GM18519 (cell line): Measurements from ENCODE around the gene TTC7B.

ENCODE experiments used
- ATAC-seq: cut with Tn5 transposase; IDR thresholded peaks from one replicate; pipeline ENCODE4 v1.9.1; 2021; ENCODE audit warnings: mild to moderate bottlenecking, moderate library complexity; ENCODE audit not compliant: unreplicated experiment, low FRiP score

Gene TTC7B

DNA sequence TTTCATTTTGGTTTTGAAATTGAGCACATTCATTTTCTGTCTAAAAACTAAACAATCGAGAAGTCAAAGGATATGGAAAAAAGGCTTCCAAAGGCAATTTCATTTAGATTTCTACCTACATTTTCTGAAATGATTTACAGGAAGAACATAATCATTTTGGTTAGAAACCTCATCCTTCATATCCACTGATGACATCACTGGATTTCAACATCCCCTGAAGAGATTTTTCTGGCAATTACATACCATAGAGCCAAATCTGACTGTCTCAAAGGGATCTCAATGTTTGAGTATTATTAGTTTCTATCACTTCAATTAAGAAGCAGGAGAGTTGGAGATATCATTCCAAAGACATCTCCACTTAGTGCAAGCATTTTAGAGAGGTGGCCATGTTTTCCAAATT is 137.8 kb downstream of the TTC7B start:
- no peak for ATAC-seq

DNA sequence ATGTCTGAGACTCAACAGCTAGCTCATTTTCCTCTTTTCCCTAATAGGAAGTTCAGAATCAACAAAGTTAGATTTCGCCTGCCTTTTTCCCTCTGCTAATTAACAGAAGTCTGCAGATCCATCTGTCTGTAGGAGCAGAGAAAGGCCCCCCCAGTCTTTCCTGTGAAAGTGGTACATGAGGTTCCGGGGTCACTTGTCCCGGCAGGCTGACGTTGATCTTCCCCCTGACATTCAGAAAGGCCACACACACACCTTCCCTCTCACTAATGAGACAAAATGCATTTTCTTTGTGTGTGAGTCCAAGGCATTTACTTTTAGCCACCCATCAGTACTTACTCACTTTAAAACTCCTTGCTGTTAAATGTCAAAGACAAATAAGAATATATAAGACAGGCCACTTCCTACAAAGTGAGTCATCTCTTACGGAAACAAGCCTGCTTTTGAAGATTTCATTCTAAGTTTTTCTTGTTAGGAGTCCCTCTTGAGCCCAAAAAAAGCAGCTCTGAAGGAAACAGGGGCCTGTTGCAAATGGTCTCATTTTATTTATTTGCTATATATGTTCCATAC is 138.7 kb downstream of the TTC7B start:
- no peak for ATAC-seq

DNA sequence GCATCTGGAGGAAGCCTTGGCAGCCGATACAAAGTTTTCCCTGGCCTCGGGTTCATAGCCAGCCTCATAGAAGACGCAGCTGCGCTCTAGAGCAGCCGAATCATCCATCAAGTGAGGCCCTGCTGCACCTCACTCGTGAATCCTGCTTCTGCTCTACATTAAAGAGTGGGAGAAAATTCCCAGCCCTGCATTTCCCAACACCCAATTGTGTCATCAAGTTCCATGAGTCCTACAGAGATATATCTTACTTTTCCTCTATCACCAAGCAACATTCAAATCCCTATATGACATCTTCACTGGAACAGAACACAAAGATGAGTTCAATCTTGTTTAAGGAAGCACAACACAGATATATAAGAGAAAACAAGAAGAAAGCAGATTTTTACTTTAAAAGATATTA is 139.3 kb downstream of the TTC7B start:
- no peak for ATAC-seq

DNA sequence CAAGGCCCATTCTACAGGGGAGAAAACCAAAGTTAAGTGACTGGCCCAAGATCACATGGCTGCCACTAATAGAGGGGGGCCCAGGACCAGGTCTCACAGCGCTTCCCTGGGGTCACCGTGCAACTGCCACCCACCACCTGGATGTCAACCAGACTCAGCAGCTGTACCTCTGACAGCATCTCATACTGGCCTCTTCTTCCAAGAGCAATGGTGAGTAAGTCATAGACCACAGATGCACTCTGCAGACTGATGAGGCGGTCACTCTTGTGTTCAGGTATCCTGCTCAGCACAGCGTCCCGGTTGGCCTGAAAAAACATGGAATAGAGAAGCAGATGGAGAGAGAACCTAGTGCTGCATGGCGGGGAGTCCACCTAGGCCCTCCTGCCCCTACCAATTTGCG is 139.9 kb downstream of the TTC7B start:
- ATAC-seq, result no peak

DNA sequence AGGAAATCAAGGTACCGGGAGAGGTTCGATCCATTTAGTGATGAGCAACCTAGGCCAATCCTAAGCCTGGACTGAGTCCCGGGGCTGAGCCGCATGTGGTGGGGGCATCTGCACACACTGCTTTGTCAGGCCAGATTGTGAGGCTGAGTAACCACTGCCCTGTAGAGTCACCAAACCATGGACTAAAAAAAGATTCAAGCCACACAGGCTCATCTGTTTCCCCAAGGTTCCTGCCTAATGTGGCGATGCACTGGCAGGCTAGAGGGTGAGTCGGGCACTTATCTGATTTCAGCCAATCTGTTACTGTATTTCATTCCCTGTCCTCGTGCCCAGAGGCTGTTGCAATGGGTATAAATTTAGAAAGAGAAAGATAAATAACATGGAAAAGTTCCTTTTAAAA is 140.8 kb downstream of the TTC7B start:
- no peak for ATAC-seq

DNA sequence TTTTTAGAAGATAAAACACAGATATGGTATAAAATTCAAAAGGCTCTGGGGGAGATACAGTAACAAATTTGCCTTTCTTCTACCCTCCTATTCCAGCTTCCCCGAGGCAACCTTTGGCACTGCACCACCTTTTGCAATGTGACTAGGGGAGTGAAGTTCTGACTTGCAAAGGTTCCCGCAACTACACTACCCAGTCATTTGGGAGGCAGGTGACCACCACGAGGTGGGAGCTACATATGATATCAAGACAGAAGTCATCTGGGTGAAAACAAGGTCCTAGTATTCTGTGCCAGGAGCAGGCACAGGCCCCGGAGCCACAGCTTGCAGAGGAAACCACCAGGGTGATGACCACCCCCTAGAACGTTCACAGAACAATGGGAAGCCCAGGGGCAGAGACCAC is 141.5 kb downstream of the TTC7B start:
- ATAC-seq, result no peak

DNA sequence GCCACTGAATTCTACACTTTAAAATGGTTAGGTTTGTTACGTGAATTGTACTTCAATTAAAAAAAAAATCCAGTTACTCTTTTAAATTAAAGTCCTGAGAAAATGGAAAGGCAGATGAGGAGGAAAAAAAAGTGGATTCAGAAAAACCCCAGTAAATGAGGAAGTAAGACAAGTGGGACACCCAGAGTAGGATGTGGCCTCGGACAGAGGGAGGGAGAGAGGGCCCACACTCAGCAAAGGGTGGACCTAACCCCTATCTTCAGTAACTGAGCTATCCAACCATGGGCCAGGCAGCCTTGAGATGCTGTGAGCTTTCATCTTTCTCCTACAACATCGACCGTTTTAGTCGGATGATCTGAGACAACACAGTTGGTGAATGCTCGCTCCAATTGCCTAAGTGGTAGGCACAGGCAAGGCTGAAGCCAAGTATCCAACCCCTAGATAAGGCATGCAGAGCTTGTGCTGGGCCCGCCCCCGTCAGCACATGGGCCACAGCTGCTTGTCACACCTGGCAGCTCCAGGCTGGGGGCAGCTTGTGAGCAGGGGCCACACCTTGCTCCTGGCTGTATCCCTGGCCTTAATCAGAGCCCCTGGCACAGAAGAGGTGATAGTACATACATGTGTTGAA is 142.1 kb downstream of the TTC7B start:
- ATAC-seq, result no peak

DNA sequence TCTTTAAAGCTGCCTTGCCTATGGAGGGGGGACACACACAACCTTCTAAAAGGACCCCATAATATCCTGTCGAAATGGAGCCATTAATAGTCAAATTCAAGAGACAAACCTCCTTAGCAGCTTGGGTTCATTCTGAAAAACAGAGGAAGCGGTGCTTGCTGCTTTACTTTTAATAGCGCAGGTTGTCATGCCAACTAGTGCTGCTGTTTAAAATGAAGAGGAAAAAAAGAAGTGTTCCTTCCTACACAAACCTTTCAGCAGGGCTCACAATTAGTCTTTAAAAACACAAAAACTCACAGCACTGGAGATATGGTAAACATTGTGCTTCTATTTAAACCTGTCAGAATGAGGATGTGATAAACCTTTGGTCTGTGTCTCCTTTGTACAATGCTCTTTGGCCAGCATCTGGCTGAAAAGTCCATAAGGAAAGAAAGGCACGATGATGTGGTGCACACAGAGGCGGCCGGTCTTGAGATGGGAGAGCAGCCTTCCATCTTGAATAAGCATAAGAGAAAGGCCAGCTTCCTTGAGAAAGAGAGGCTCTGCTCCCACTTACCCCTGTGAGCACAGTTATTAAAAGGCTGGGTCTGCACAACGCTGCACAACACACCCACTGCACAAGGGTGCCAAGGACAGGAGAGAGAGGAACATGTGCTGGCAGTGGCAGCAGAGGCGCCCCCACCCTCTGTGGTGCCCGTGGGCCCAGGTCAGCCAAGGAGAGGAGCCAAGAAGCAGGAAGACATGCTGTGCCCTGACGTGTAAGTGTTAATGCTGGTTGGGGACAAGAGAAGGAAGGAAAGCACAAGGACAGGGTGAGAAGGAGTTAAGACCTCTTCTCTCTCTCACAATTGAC is 144.6 kb downstream of the TTC7B start:
- ATAC-seq, result no peak

DNA sequence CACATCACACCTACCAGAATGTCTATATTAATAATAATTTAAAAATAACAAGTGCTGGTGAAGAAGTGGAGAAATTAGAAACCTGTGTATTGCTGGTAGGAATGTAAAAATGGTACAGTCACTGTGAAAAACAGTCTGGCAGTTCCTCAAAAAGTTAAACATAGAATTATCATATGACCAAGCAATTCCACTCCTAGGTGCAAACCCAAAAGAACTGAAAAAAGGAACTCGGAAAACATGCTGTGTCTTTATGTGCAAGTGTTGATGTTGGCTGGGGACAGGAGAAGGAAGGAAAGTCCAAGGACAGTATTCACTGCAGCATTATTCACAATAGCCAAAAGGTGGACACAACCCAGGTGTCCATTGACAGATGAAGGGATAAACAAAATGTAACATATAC is 146.5 kb downstream of the TTC7B start:
- no peak for ATAC-seq

DNA sequence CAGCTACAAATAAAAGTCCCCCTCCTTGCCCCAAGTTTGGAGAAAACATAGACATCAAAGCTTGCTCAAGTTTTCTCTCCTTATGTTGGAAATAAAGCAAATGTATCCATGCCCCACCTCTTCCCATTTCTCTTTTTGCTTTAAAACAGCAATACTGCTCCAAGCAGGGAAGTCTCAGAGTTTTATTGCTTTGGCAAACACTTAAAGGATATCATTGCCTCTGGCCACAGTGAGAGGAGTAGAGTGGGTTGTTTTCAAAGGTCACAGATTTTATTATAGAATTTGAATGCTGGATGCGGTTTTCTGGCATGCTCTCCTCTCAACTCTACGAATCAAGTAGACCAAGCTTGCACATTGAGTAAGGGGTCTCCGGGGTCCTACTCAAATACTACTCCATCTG is 149.7 kb downstream of the TTC7B start:
- ATAC-seq, result no peak

DNA sequence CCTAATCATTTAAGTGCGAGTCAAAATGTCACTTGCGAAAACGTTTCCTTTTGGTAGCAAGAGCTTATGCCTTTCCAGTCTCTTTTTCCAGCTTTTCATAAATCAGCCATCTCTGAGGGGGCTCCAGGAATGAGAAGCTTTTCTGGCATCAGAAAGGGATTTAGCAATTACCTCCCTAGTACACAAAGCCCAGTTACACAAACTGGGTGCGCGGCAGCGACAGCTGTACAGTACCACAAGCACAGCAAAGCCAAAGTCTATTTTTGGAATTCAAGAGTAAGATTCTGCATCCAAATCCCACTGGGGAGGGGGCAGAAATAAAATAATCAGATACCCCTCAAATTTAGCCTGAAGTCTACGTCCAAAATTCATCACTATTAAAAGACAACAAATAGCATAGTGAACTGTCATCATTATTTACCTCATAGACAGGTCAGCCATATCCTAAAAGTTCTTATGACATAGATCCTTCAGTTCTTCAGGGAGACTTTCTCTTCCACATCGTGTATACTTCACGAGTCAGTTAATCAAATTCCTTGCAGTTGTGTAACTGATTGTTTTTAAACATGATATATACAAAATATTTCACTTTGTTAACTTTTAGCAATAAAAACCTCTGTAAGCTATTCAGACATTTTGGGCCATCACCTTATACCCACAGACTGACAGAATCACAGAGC is 150.8 kb downstream of the TTC7B start:
- ATAC-seq, result no peak

DNA sequence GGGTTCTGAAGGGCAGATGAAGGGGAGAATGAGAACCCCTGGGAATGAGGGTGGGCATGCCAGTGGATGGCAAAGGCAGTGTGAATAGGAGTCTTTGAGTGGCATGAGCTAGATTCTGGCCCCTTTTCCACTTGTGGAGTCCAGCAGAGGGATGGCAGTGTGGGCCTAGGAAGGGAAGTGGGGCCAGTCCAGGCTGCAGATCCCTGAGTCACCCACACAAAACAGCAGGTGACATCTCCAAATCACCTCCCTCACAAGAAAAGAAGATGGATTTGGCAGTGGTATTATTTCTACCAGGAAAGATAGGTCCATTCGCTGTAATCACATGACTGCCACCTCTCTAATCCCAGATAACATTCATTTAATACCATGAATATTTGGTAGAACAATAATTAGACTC is 151.3 kb downstream of the TTC7B start:
- ATAC-seq, result no peak

DNA sequence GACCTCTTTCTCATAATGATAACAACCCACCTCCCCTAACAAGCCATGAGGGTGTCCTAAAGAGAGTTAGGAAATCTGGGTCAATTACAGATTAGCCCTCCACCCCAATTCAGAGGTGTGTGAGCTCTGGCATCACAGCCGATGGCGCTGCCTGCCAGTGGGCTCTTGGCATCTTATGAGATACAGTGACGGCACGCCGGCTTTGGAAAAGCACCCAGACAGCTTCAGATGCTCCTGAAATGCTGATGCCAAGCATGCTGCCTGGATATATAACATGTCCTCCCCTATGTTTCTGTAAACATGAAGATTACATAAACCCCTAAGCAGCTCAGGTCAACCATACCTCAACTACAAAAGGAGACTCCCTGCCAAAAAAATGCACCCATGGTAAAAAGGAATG is 152.6 kb downstream of the TTC7B start:
- no peak for ATAC-seq

DNA sequence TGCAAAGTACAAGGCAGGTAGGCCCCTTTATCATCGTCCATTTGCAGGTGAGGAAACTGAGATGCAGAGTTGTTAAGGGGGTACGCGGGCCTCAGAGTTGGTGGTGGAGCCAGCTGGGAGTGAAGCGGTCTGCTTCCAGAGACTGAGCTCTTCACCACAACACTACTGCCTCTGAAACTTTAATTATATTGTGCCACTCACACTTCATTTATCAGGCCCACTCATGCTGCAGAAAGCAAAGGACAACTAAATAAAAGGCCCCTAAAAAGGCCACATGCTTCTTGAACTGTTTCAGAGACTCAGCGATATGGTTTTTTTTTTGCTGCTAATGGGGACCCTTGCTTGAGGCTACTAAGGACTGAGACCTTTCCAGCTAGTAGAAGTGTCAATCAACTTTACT is 153.1 kb downstream of the TTC7B start:
- no peak for ATAC-seq

DNA sequence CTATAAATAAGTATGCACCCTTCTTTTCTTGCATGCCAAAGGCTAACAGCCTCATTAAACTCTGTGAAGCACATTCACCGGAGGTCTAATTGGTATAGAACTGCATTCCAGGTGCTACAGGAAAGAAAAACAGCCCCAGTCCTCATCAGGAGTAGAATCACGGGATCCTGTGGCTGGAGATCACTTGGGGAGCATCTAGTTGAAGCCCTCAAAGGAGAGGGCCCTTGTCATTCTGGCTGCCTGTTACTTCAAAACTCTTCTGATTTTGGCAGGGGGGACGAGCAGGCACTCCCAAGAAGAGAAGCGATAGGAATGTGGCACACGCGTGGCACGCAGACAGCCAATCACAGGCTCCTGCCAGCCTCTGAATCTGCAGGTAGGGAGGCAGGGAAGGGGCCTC is 154.4 kb downstream of the TTC7B start:
- ATAC-seq, result no peak

DNA sequence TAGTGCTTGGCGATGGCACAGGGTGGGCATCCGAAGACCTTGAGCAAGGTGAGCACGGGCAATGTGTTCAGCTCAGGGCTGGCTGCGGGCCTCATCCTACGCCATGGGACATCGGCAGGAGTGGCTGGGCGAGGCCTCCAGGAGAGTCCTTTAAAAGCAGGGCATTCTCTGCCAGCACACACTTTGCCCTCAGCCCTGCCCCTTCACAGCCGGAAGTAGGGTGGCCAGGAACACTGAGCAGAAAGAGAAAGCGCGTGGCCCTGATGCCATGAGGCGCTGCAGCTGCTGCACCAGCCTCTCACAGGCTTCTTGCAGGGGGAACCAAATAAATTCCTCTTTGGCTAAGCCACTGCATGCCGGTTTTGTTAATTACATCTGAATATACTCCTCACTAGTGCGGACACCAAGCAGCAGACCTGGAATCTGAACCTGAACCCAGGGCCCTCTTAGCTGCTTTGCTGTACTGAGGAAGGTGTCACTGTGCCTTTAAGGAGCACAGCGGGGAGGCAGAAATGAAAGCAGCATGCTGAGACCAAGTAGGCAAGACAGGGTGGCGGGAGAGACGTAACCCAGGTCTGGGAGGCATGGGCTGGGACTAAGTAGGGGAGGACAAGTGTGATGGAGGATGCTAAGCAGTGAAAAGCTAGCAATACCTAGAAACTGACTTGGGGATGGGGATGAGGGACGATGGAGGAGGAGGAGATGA is 155.2 kb downstream of the TTC7B start:
- no peak for ATAC-seq

DNA sequence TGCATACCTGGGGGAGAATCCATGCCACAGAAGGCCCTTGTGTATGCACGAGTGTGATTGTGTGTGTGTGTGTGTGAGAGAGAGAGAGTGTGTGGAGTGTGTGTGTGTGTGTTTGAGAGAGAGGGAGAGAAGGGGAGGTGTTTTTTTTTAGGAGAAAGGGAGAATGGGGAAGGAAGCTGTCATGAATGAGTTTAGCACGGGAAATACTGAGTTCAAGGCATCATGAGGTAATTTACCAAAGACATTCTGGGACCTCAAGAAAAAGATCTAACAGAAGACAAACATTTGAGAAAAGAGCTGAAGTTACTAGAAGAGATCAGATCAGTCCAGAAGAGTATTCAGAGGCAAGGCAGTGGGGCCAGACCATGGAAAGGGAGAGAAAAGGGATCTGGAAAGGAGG is 157.1 kb downstream of the TTC7B start:
- no peak for ATAC-seq

DNA sequence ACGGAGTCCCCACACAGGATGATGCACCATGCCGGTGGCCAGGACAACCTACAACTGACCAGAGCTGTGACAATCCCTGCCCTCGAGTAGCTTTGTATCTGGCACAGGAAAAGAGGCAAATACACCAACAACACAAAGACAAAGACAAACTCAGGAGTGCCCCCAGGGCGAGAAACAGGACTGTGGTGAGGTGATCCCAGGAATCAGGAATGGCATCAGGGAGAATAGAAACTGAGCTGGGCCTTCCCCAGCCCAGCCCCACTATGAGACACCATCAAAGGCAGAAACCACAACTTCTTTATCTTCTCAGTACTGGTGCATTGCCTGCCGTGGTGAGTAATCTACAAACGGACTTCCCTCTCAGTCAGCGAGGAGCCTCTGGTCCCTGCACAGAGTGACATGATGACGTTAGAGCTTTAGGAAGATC is 157.7 kb downstream of the TTC7B start:
- no peak for ATAC-seq

DNA sequence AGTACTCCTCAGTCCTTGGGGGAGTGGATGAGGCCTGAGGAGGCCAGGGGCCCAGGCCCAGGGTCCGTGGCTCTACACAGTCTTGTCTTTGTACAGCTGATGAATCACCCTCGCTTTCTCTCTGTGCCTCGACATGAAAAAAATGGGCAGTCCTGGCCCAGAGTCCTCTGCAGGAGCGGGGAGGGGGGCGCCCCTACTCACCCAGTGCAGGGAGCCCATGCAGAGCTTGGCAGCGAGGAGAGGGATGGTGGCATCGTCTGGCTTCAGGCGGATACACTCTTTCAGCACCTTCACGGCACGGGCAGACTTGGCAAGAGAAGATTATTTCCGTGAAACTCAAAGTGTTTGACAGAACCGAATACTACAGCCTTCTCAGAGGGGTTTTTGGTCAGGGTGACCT is 159.3 kb downstream of the TTC7B start:
- no peak for ATAC-seq

DNA sequence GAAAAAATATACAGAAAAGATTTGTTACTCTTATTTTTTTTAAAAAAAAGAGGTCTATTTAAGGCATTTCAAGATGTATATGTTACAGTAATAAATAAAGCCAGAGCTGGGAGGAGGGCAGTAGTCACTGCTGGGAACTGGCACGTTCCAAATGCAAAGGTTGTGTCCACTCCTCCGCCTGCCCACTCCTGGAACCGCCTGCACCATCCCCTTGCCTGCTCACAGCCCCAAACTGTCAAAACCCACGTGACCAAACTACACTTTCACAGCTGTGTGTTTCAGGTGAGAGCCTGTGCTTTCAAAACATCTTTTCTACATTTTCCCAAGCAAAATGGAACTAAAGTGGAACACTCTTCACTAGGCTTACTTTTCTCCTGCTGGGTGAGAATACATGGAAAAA is 160.4 kb downstream of the TTC7B start:
- ATAC-seq, result no peak

DNA sequence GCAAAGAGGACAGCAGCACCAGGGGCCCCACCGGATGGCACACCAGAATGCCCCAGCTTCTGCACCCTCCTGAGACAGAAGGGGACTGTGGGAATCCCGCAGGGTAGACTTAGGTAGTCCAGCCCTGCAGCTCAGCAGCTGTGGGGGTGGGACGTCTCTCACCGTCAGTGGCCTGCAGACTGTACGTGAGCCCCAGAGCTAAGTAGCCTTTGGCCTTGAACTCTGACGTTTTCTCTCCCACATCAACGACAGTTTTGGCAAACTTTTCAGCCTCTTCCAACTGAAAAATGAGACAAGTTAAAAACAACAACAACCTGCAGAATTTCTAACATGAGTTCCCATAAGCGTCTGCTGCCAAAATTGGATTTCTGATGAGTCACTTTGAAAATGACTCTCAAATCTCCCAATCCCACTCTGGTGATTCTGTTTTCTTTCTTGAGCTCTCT is 161.4 kb downstream of the TTC7B start:
- no peak for ATAC-seq
